NCI-H748 (cell line): ENCODE measurements around the gene ASH1L.
"Not testable (repeated sequence)": the region's sequence is repeated elsewhere in the genome, so short reads cannot be mapped to it uniquely, and the experiment has no call there.

ENCODE experiments used
- DNase-seq: peaks from one replicate; lab custom pipeline; 2025; ENCODE audit not compliant: unreplicated experiment; lab: John Stamatoyannopoulos, UW

ASH1L gene

DNA sequence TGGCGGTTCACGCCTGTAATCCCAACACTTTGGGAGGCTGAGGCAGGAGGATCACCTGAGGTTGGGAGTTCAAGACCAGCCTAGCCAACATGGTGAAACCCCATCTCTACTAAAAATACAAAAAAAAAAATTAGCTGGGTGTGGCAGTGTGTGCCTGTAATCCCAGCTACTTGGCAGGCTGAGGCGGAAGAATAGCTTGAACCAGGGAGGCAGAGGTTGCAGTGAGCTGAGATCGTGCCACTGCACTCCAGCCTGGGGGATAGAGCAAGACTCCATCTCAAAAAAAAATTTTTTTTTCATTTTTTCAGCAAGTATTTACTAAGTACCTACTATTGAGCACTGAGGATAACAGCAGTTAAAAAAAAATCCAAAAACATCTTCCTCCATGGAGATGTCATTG, 69.0 kb downstream of the ASH1L start:
- not testable (repeated sequence) for DNase-seq

DNA sequence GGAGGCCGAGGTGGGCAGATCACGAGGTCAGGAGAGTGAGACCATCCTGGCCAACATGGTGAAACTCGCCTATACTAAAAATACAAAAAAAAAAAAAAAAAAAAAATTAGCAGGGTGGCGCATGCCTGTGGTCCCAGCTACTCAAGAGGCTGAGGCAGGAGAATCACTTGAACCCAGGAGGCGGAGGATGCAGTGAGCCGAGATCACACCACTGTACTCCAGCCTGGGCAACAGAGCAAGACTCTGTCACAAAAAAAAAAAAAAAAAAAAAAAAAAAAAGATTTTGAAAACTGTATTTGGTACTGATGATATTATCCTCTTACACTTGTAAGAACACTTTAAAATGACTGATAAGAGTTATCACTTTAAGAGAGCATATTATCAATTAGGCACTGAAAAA, 74.2 kb downstream of the ASH1L start:
- not testable (repeated sequence) for DNase-seq

DNA sequence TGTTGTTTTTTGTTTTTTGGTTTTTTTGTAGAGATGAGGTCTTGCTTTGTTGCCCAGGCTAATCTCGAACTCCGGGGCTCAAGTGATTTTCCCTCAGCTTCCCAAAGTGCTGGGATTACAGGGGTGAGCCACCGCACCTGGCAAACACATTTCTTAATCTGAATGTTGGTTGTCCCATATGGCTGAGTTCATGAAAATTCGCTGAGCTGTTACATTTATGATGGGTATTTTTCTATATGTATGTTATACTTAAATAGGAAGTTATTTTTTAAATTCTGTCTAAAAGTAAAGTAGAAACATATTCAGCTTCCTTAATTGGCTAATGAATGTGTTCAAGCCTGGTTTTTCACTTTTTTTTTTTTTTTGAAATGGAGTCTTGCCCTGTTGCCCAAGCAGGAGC, 75.1 kb downstream of the ASH1L start:
- DNase-seq = no peak

DNA sequence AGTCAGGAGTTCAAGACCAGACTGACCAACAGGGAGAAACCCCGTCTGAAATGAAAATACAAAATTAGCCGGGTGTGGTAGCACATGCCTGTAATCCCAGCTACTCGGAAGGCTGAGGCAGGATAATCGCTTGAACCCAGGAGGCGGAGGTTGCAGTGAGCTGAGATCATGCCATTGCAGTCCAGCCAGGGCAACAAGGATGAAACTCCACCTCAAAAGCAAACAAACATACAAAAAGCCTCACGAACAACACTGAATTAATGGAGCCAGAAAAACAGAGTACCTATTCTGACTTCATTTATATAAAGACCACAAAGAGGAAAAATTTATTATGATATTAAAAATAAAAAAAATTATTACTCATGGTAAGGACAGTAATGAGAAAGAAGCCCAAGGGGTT, 75.7 kb downstream of the ASH1L start:
- DNase-seq = peak; percentile 33

DNA sequence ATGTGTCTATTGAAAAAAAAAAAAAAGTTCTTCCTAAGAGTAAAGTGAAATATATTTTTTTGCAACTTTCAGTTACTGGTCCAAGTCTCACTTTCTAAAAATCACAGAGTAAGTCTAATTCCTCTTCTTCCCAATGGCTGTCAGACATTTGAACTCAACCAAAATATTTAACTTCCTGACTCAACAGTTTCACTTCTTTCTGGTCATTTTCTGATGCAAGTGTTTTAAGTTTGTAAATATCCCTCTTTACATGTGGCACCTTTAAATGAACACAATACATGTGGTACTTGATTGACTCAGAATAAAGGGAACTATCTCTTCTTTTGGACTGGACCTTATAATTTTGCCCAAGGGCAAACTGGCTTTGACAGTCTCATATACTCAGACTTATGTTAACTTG, 76.7 kb downstream of the ASH1L start:
- DNase-seq = no peak

DNA sequence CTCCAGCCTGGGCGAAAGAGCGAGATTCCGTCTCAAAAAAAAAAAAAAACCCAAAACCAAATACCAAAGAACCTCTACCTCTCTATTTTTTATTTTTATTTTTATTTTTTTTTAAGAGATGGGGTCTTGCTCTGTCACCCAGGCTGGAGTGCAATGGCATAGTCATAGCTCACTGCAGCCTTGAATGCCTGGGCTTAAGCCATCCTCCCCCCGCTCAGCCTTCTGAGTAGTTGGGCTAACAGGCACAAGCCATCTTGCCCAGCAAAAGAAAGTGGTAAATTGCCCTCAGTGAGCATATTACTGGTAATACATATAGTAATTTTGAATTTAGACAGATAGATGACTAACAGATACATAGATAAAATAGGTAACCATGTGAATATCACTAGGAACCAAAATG, 77.4 kb downstream of the ASH1L start:
- no peak for DNase-seq

DNA sequence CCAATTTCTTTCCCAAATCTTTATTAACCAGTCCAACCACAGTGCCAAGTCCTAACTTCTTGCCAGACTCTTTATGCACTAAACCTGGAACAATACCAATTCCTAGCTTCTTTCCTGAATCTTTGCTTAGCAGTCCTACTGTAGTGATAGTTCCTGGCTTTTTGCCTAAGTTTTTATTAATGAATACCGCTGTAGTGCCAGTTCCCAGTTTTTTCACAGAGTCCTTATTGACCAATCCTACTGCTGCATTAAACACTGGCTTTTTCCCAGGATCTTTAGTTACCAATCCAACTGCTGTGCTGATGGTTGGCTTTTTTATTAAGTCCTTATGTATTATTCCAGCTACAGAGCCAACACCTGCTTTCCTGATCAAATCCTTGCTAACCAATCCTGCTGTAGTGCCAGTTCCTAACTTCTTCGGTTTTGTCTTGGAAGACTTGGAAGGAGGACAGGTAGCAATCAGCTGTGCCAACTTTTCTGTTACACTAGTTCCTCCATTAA, 80.8 kb downstream of the ASH1L start:
- DNase-seq = no peak

DNA sequence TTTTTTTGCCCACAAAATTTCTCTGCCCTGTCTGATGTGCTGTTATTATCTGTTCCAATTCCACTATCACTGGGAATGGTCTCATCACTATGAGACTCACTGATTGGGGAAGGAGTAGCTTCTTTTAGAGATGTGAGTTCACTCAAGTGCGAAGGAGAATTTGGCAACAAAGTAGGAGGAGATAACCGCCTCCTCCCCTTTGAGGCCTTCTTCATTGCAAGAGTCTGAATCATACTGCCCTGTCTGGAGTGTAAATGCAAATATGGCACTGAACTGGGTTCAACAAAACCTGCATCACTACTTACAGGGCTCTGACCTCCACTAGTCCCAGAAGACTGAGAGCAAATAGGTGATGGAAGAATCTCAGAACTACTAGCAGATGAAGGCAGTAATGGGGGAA, 83.4 kb downstream of the ASH1L start:
- DNase-seq = no peak

DNA sequence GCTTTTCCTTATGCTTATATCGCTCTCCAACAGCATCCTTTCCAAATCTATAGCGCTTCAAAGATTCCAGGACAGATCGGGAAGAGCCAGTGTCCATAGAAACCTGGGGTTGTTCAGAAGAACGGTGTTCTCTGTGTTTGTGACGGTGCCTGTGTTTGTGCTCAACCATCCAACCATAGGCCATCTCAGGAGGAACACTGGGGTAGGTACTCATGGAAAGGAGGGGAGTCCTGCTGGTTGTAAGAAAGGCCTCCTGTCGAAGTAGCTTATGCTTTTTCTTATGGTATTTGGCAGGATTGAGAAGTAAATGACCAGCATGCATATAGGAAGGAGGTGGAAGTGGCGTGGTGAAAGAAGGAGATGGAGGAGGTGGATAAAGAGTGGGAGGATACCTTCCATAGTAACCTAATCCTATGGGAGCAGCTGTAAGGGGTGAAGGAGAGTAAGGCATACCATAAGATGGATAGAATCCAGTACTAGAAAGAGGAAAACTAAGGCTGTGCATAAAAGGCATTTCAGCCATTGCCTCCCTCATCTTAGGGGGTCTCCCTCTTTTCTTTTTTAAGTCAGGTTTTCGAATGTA, 84.2 kb downstream of the ASH1L start:
- DNase-seq = no peak

DNA sequence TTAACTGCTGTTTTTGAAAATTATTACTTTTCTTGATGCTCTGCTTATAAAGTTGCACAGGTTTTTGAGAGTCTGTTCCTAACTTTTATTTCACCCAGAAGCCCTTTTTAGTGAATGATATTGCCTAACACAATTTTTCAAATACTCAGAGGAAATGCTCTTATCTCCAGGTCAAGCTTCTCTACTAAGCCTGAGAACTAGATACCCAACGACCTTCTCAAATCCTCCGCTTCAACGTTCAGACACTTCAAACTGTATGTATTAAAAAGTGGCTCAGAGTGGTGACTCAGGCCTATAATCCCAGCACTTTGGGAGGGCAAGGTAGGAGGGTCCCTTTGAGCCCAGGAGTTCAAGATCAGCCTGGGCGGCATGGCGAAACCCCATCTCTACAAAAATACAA, 88.5 kb downstream of the ASH1L start:
- no peak for DNase-seq

DNA sequence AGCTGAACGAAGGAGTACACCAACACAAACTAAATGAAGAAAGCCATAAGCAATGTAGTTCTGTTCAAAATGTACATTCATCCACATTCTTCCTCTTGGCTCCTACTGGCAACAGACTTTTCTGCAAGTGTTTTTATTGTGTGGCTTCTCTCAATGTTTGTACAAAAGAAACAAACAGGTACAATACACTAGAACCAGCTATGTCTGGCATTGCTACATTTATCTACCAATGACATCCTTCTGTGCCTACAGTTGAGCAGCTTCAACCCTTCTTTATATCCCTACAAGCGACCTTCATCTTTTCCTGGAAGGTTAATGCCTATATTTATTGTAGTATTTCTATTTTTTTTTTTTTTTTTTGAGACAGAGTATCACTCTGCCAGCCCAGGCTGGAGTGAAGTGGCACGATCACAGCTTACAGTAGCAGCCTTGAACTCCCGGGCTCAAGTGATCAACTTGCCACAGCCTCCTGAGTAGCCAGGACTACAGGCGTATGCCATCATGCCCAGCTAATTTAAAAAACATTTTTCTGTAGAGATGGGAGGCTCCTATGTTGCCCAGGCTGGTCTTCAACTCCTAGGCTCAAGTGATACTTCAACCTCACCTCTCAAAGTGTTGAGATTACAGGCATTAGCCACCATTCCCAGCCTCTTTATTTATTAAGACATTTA, 89.3 kb downstream of the ASH1L start:
- no peak for DNase-seq

DNA sequence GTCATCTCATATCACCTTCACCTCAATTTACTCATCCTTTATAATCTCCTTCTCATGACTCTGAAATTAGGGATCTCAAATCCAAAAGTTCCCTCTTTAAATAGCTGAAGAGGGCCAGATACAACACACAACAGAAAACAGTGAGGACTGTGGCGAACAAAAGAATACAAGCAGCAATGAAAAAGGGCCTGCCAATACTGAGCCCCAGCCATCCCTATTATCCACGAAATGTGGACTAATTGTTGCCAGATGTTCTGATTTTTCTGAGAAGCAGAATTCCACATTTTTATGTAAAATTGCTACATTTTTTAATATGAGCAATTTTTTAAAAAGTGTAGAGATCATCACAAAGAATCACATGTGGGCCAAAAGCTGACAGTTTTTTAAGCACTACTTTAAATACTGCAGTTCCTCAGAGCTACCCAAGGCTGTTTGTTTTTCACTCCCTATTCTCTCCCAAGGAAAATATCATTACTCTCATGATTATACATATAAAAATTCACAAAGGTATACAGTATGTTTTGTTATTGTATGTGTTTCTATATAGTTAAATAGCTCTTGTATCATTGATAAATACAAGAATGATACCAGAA, 90.0 kb downstream of the ASH1L start:
- no peak for DNase-seq

DNA sequence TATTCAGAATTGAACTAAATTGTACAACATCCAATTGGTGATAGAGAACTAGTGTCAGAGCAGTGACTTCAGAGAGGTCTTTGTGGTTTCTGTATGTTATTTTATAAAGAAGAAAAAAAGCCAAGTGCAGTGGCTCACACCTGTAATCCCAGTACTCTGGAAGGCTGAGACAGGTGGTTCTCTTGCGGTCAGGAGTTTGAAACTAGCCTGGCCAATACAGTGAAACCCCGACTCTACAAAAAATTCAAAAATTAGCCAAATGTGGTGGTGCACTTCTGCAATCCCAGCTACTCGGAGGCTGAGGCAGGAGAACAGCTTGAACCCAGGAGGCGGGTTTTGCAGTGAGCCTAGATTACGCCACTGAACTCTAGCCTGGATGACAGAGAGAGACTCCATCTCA, 90.7 kb downstream of the ASH1L start:
- DNase-seq = no peak

DNA sequence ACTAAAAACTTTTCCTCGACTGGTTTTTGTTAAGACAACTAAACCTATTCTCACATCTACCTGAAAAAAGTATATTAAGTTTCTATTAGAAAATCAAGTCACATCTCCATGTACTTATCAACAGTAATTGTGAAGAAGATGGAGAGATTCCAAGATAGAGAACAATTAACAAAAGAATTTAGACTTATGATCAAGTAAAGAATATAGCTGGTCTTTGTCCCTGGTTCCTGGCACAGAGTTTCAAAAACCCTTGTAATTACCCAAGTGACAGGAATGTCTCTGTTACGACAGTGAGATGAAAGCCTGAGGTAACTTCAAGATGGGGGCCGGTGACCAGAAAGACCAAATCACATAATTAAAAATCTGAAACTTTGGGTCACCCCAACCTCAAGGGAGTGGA, 91.6 kb downstream of the ASH1L start:
- no peak for DNase-seq

DNA sequence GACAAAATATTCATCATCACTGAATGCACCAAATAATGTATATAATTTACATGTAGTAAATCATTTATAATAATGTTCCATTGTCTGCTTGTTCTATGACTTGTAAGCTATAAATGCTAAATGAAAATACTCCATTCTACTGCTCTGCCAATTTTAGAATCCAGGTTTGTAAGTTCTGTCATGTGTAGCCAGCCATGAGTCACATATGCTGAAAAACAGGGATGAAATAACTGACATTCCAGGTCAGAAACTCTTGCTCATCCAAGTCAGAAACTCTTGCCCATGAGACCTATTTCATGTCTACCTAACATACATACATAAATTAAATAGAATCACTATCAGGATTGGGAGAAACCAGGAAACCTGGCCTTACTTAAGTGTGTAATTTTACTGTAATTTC, 95.6 kb downstream of the ASH1L start:
- DNase-seq = no peak

DNA sequence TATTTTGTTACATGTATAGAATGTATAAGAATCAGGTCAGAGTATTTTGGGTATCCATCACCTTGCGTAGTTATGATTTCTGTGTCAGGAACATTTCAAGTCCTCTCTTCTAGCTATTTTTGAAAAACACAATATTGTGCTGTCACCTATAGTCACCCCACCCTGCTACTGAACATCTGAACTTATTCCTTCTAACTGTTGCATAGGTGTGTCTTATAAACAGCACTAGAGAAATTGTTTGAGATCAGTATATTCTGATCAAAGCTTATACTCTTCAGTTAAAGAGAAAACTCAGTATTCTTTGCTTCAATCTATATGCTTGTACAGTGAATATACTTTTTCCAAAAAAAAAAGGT, 96.0 kb downstream of the ASH1L start:
- no peak for DNase-seq

DNA sequence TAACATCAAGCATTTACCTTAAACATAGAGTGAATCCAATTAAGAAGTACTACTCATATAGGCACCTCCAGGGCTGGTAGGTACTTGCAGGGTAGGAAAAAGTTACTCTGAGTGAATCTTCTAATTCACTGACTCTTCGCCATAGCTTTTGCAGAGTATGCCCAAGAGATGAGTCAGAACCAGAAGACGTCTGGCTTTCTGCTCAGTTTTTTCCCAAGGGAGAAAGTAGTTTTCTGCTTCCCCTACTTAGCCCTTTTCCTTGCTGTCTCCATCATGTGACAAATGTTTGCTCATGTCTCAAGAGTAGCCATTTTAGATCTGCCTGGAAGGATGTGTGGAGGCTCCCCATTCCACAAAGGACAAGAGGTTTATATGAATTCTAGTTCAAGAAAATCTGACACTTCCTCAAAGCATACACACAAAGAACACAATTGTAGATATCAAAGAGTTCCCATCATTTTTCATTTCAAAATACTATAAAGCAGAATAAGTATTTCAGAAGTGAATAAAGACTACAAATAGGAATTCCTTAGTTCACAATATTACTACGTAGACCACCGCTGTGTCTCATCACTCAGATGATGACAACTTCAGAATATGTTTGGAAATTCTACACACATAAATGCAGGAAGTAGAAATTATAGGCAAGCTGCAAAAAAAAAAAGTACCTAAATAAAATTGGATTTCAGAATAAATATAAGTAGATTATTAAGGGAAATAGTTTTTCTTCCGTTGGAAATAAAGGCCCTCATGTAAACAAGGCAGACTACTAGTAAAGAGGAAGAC, 98.5 kb downstream of the ASH1L start:
- no peak for DNase-seq

DNA sequence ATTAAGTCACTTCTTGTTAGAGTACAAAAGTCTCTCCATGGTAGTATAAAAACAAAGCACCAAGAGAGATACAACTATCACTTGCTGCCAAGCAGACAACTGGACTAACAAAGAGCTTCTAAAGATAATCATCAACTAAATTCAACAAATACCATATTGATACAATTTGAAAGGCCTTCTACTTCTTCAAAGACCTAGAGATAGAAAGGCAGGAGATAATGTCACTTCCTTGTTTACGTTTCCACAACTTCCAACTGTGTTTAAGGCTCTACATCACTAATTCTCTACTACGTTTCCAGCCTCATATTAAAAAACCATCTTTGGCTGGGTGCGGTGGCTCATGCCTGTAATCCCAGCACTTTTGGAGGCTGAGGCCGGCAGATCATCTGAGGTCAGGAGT, 104.5 kb downstream of the ASH1L start:
- no peak for DNase-seq

DNA sequence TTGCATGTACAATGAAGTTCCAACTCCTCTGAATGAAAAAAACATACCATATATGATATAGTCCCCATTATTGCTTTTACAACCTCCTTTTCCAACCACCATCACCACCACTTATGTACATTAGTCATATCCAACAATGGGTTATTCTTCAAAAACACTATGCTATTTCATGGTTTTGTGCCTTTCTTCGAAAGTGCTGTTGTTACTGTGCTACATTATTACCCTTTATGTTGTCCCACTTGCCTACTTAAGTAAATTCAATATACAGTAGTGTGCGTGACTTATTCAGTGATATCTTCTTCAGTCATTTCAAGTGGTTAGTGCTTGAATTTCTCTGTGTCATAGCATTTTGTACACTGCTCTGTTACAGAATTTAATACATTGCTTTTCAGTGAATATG, 105.3 kb downstream of the ASH1L start:
- DNase-seq = no peak

DNA sequence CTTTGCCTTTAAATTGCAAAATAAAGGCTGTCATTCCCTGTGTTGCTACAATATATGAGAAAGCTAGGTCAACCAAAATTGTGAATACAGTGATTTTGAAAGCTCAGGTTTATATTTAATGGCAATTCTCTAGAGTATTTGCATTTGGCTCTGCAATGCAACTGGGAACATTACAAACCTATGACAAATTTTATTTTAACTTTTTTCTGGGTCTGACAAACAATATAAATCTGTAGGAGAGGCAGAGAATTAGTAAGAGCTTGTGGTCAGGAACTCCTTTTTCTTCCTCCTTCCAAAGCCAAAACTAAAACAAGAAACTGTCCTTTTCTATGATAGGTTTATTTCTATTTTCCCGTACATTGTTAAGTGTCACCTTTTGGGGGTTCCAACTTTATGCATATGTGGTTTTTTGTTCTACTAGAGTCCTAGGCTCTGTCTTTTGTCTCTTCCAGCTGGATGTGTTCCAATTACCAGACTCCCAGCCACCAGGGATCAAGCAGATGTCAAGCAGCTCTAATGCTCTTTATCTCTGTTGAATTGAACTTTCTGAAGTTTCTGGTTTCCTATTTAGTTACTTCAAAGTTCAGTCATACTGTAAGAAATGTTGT, 106.9 kb downstream of the ASH1L start:
- DNase-seq = no peak

DNA sequence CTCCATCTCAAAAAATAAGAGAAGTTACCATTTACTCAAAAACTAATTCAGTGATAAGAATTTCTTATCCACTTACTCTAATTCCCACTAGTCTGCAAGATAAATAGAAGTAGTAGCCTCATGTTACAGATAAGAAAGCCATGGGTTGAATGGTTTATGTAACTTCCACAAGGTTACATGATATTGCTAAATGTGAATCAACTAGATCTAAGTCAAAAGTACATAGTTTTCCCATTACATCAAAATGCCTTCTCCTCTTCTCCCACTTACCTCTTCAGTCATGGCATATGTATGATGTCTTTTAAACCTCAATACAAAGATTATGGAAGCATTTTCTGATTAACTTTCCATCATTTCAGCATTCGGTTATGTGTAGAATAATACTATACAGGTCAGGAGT, 108.5 kb downstream of the ASH1L start:
- no peak for DNase-seq

DNA sequence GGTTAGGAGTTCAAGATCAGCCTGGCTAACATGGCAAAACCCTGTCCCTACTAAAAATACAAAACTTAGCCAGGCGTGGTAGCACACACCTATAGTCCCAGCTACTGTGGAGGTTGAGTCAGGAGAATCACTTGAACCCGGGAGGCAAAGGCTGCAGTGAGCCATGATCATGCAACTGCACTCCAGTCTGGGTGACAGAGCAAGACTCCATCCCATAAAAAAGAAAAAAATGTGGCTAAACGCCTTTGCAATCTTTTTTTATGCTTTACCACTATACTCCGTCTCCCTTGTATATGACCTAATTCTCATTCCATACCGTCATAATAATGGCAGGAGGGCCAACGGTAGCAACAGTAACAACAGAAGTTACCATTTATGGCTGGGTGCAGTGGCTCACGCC, 109.5 kb downstream of the ASH1L start:
- DNase-seq = no peak
